Activated naive CD8-positive, alpha-beta T cell treated with anti-CD3 and anti-CD28 coated beads, Interleukin-2, amount 50 U/mL, for 24 hours (primary cell): ENCODE data around the gene ANTKMT.

Experiments used
- ATAC-seq: fragments of 150-1000 bp; cut with Tn5 transposase; one replicate; pipeline ENCODE4 v1.10.0; 2021
- DNase-seq: peaks from one replicate; pipeline ENCODE4 v3.0.0; 2021
- H3K27ac Mint-ChIP-seq: one replicate; pipeline ENCODE4 v1.8.0; 2021; ENCODE audit warnings: mild to moderate bottlenecking, mixed read lengths
- H3K27me3 Mint-ChIP-seq: one replicate; pipeline ENCODE4 v1.8.0; 2021; ENCODE audit warnings: mixed read lengths
- H3K36me3 Mint-ChIP-seq: one replicate; pipeline ENCODE4 v1.8.0; 2021; ENCODE audit warnings: low read depth, mixed read lengths
- H3K4me1 Mint-ChIP-seq: one replicate; pipeline ENCODE4 v1.8.0; 2021; ENCODE audit warnings: mixed read lengths
- H3K4me3 Mint-ChIP-seq: one replicate; pipeline ENCODE4 v1.8.0; 2021; ENCODE audit warnings: mild to moderate bottlenecking, moderate library complexity, mixed read lengths
- H3K9me3 Mint-ChIP-seq: one replicate; pipeline ENCODE4 v1.8.0; 2021; ENCODE audit warnings: mixed read lengths

ANTKMT gene

GRCh38 chr16:761625-762513 is 40.9 kb downstream of the ANTKMT start:
- Mint-ChIP-seq H3K4me1 (no peaks in the 10 kb centered on the region), H3K4me3 (no peak overlapping the region), H3K27ac (no peak overlapping the region), H3K36me3 (no peaks in the 10 kb centered on the region), H3K27me3 (peaks cover 3% of the 10 kb centered on the region), H3K9me3 (no peaks in the 10 kb centered on the region)
- ATAC-seq (no peak), DNase-seq (no peak)

DNA sequence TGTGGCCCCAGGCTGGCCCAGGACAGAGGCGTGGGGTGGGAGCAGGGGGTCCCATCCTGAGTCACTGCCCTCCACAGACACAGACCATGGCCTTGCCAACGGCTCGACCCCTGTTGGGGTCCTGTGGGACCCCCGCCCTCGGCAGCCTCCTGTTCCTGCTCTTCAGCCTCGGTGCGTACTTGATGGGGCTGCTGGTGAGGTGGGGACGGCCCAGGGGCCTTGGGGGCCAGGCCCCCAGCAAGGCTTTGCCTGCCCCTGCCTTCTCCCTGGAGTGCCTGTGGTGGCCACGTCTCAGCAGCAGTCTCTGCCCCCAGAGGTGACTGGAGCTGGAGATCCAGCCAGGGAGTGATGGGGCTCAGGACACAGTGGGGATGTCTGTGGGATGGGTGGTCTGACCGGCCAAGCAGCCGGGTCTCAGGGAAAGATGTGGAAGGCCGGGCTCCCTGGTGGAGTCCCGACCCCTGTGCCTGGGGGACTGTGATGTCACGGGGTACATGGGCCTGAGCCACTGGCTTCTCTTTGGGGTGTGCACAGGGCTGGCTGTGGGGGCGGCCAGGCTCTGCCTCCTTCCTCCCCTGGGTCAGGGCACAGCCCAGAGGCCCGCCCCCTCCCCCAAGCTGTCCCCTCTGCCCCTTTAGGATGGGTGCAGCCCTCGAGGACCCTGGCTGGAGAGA is 41.8 kb downstream of the ANTKMT start:
- Mint-ChIP-seq H3K27ac (no peak overlapping the region), H3K4me3 (no peak overlapping the region)

DNA sequence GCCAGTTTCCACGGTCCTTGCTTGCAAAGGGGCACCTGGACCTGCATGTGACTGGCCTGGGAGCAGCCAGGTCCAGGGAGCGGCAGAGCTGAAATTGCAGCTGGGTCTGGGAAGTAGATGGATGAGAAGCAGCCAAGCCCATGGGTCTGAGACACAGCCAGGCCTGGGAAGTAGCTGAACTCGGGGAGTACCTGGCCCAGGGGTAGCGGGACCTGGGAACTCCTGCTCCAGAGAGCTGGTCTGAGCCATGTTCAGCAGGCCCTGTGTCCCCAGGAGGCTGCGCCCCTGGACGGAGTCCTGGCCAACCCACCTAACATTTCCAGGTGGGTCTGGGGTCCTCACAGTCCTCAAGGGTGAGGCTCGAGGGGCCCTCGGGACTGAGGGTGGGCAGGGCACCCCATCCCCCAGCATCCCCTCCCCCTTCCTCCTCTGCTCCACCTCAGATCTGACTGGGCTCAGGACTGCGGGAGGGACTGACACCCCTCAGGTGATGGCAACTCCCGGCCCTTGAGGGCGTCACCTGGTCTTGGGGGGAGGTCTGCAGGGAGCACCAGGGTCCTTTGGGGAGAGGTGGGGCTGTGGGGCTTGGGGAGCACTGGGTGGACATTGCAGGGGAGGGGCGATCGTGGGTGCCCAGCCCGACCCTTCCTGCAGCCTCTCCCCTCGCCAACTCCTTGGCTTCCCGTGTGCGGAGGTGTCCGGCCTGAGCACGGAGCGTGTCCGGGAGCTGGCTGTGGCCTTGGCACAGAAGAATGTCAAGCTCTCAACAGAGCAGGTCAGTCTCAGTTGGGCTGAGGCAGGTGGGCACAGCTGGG is 42.6 kb downstream of the ANTKMT start:
- Mint-ChIP-seq H3K9me3 (no peaks in the 10 kb centered on the region), H3K27me3 (no peaks in the 10 kb centered on the region), H3K36me3 (no peaks in the 10 kb centered on the region), H3K27ac (no peak overlapping the region), H3K4me3 (no peak overlapping the region), H3K4me1 (no peaks in the 10 kb centered on the region)
- no peak for DNase-seq
- ATAC-seq: no peak

More for the DNA sequence above, 41.8 kb downstream of the ANTKMT start:
- ATAC-seq: no peak
- DNase-seq: no peak
- Mint-ChIP-seq H3K9me3 (no peaks in the 10 kb centered on the region), H3K27me3 (no peaks in the 10 kb centered on the region), H3K4me1 (no peaks in the 10 kb centered on the region), H3K36me3 (no peaks in the 10 kb centered on the region)

DNA sequence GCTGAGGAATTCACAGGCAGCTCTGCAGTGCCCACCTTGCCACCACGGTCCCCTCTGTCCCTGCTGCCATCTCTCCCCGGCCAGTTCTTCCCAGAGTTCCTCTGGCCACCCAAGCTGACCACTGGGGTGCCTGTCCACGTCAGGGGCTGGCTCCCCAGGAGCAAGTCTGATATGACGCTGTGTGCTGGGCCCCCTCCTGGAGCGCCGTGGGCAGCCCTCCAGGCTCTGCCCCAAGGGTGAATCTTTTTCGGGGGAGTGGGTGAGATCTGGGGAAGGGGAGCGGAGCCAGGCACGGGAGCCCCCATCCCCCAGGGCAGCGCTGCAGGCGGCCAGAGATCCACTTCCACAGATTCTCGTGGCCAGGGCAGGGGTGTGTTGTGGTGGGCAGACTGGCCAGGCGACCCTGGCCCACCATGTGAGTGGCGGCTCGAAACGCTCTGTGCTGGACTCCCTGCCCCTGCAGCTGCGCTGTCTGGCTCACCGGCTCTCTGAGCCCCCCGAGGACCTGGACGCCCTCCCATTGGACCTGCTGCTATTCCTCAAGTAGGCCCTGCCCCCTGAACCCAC is 43.3 kb downstream of the ANTKMT start:
- no peak overlapping the region for H3K27ac Mint-ChIP-seq
- H3K36me3 Mint-ChIP-seq: no peaks in the 10 kb centered on the region
- no peaks in the 10 kb centered on the region for H3K4me1 Mint-ChIP-seq
- H3K9me3 Mint-ChIP-seq: no peaks in the 10 kb centered on the region
- DNase-seq: no peak
- no peak for ATAC-seq
- no peaks in the 10 kb centered on the region for H3K27me3 Mint-ChIP-seq
- no peak overlapping the region for H3K4me3 Mint-ChIP-seq

DNA sequence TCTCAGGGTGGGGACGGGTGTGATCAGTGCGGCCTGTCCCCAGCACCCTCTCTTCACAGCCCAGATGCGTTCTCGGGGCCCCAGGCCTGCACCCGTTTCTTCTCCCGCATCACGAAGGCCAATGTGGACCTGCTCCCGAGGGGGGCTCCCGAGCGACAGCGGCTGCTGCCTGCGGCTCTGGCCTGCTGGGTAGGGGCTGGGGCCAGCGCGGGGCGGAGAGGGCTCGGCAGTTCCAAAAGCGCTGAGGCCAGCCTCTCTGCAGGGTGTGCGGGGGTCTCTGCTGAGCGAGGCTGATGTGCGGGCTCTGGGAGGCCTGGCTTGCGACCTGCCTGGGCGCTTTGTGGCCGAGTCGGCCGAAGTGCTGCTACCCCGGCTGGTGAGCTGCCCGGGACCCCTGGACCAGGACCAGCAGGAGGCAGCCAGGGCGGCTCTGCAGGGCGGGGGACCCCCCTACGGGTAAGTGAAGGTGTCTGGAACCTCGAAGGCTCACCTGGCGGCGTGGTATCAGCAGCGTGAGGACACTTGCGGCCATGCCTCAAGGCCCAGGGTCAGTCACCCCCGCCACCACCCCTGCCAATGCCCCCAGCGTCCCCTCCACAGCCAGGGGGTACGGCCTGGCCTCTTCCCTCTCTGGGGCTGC is 44.0 kb downstream of the ANTKMT start:
- no peak for DNase-seq
- Mint-ChIP-seq H3K27me3 (no peaks in the 10 kb centered on the region), H3K4me3 (no peak overlapping the region), H3K27ac (no peak overlapping the region), H3K9me3 (no peaks in the 10 kb centered on the region), H3K36me3 (no peaks in the 10 kb centered on the region), H3K4me1 (no peaks in the 10 kb centered on the region)
- ATAC-seq: no peak

GRCh38 chr16:765488-765865 is 44.5 kb downstream of the ANTKMT start:
- no peaks in the 10 kb centered on the region for H3K9me3 Mint-ChIP-seq
- H3K27ac Mint-ChIP-seq: no peak overlapping the region
- DNase-seq: no peak

DNA sequence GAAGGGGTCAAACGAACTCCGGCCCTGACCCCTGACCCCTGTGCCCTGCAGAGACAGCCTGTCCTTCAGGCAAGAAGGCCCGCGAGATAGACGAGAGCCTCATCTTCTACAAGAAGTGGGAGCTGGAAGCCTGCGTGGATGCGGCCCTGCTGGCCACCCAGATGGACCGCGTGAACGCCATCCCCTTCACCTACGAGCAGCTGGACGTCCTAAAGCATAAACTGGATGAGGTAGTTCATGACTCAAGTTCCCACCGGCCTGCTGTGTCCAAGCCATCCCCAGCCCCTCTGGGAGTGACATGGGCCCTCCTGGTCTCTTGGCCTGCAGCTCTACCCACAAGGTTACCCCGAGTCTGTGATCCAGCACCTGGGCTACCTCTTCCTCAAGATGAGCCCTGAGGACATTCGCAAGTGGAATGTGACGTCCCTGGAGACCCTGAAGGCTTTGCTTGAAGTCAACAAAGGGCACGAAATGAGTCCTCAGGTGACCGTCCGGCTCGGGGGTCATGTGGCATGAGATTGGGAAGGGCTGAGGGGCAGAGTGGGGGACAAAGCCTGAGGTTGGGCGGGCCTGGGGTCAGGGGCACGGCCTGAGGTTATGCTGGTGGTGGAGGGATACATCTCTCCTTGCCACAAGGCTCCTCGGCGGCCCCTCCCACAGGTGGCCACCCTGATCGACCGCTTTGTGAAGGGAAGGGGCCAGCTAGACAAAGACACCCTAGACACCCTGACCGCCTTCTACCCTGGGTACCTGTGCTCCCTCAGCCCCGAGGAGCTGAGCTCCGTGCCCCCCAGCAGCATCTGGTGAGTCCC is 45.3 kb downstream of the ANTKMT start:
- ATAC-seq (no peak), DNase-seq (no peak)
- H3K9me3 Mint-ChIP-seq: no peaks in the 10 kb centered on the region
- H3K36me3 Mint-ChIP-seq: no peaks in the 10 kb centered on the region
- H3K4me3 Mint-ChIP-seq: no peak overlapping the region
- H3K4me1 Mint-ChIP-seq: no peaks in the 10 kb centered on the region
- no peaks in the 10 kb centered on the region for H3K27me3 Mint-ChIP-seq
- H3K27ac Mint-ChIP-seq: no peak overlapping the region

More at GRCh38 chr16:765488-765865, 44.5 kb downstream of the ANTKMT start:
- no peaks in the 10 kb centered on the region for H3K4me1 Mint-ChIP-seq
- ATAC-seq: no peak
- H3K36me3 Mint-ChIP-seq: no peaks in the 10 kb centered on the region
- H3K4me3 Mint-ChIP-seq: no peak overlapping the region
- no peaks in the 10 kb centered on the region for H3K27me3 Mint-ChIP-seq

DNA sequence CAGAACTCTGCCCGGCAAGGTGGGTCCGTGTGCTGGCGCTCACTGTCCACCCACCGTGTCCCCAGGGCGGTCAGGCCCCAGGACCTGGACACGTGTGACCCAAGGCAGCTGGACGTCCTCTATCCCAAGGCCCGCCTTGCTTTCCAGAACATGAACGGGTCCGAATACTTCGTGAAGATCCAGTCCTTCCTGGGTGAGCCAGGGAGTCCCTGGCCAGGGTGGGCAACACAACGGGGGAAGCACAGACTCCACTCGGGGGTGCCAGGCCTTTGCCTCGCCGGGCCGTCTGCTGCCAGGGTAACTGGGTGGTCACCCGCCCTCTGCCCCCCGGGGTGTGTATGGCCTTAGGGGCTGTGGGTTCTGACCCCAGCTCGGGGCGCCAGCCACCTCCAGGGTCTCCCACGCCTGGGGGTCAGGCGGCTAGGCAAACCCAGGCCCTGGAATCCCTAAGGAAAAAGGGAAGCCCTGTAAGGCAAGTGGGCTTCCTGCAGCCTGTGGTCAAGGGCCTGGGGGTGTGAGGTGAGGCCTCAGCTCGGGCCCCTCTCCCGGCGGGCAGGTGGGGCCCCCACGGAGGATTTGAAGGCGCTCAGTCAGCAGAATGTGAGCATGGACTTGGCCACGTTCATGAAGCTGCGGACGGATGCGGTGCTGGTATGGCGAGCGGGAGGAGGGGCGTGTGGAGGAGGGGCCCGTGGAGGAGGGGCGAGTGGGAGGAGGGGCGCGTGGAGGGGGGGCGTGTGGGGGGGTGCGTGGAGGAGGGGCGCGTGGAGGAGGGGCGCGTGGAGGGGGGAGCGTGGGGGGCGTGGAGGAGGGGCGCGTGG is 46.1 kb downstream of the ANTKMT start:
- H3K36me3 Mint-ChIP-seq: no peaks in the 10 kb centered on the region
- H3K27me3 Mint-ChIP-seq: no peaks in the 10 kb centered on the region
- ATAC-seq: no peak
- H3K4me3 Mint-ChIP-seq: no peak overlapping the region
- no peaks in the 10 kb centered on the region for H3K4me1 Mint-ChIP-seq
- H3K27ac Mint-ChIP-seq: no peak overlapping the region
- H3K9me3 Mint-ChIP-seq: no peaks in the 10 kb centered on the region
- DNase-seq: no peak

- Mint-ChIP-seq H3K9me3 (no peaks in the 10 kb centered on the region), H3K27me3 (no peaks in the 10 kb centered on the region), H3K27ac (no peak overlapping the region), H3K4me3 (no peak overlapping the region), H3K36me3 (no peaks in the 10 kb centered on the region), H3K4me1 (no peaks in the 10 kb centered on the region)
- DNase-seq (no peak), ATAC-seq (no peak)
These were observed 46.8 kb downstream of the ANTKMT start for GRCh38 chr16:767743-768235.

DNA sequence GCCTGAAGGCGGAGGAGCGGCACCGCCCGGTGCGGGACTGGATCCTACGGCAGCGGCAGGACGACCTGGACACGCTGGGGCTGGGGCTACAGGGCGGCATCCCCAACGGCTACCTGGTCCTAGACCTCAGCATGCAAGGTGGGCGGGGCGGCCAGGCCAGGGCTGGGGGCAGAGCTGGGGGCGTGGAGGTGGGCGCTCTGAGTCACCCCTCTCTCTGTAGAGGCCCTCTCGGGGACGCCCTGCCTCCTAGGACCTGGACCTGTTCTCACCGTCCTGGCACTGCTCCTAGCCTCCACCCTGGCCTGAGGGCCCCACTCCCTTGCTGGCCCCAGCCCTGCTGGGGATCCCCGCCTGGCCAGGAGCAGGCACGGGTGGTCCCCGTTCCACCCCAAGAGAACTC is 47.5 kb downstream of the ANTKMT start:
- Mint-ChIP-seq H3K9me3 (no peaks in the 10 kb centered on the region), H3K27ac (no peak overlapping the region), H3K4me1 (no peaks in the 10 kb centered on the region), H3K36me3 (no peaks in the 10 kb centered on the region), H3K4me3 (no peak overlapping the region), H3K27me3 (no peaks in the 10 kb centered on the region)
- no peak for DNase-seq
- ATAC-seq: no peak

- DNase-seq (no peak), ATAC-seq (no peak)
- Mint-ChIP-seq H3K27me3 (no peaks in the 10 kb centered on the region), H3K4me1 (no peaks in the 10 kb centered on the region), H3K27ac (no peak overlapping the region), H3K9me3 (no peaks in the 10 kb centered on the region), H3K36me3 (no peaks in the 10 kb centered on the region), H3K4me3 (no peak overlapping the region)
These were observed 48.3 kb downstream of the ANTKMT start for GRCh38 chr16:769184-769784.

- Mint-ChIP-seq H3K9me3 (no peaks in the 10 kb centered on the region), H3K27ac (no peak overlapping the region), H3K4me3 (no peak overlapping the region), H3K27me3 (no peaks in the 10 kb centered on the region), H3K36me3 (no peaks in the 10 kb centered on the region), H3K4me1 (no peaks in the 10 kb centered on the region)
- ATAC-seq: no peak
- DNase-seq: no peak
These were observed 49.0 kb downstream of the ANTKMT start for GRCh38 chr16:769934-770333.
